ENCODE data around the gene PIEZO1.

The PIEZO1 gene

DNA sequence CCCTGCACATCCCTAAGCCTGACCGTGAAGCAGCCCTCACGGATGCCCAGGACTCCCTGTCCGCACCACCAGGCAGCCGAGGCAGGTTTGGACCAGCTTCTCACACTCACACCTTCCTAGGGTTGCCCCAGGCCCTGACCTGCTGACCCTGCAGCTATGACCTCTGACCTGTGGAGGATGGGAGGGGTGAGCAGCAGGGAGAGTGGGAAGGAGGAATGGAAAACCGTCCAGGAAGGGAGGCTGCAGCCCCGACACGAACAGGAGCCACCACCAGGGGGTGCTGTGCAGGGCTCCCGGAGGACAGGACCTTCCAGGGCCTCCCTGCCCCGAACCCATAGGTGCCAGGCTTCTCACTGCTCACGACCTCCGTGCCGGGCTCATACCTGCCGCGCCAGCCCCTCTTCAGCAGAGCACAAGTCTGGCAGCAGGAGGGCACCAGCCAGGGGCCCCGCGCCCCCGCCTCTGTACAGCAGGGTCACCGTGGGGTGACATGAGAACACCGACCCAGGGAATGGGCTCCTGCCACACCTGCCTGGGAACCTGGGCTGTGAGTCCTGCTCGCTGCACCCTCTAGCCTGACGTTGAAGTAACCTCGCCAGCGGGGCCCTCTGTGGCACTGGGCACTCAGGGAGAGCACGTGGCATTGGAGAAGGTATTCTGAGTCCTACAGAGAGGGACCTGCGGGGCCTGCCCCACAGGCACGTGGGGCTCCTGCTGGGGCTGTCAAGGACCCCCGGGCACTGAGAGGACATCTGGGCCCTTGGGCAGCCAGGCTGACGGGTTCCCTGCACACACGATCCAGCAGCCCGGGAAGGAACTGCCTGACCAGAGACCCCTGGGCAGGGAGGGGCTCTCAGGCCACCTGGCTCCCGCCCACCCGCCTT lies 41.1 kb downstream of the PIEZO1 start:
- H3K36me3 ChIP-seq (ENCODE audit: insufficient read depth, low read length) = no peaks in the 10 kb centered on the region; the same call in 1 of the 2 replicates
- DNase-seq (ENCODE audit: low read depth, low spot score) = no peak
- H3K4me3 ChIP-seq = no peak overlapping the region
- TF ChIP-seq POLR2AphosphoS5 (IDR thresholded peaks at IDR 0.05; ENCODE audit: borderline replicate concordance, low read depth, low read length) (no peak), FOXP2 (optimal IDR thresholded peaks at IDR 0.05; ENCODE audit: control extremely low read depth, extremely low read length, insufficient read depth) (no peak)
- H3K9me3 ChIP-seq (ENCODE audit: low read depth, low read length) = no peaks in the 10 kb centered on the region
- no peak overlapping the region for H3K9ac ChIP-seq (ENCODE audit: insufficient read length)
- H3K27ac ChIP-seq = no peak overlapping the region

DNA sequence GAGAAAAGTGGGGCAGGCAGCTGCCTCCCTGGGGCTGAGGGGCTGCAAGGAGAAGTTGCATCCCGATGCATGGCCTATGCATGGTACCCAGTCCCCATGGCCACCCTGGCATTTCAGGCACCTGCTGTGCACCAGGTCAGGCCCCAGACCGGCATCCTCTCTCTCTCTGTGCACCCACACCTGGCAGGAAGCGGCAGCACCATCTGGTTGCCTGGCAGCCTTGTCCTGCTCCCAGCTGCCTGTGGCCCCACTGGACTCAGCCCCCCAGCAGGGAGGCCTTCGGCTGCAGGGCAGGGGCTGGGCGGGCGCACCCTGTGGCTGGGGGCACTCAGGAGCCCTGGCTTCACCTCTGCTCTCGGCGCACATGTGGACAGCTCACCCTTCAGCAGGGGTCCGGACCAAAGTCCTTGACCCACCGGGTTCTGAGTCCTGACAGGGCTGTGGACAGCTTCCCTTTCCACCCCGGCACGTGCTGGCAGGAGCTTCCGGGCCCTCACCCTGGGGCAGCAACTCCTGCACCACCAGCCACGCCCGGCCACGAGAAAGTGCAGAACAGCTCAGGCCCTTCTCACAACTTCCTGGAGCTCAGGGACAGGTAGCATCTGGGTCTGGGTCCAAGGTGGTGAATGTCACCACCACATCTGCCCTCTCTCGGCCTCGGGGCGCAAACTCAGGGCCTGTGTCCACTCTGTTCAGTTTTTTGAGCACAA lies 42.0 kb downstream of the PIEZO1 start:
- Histone ChIP-seq H3K36me3 (ENCODE audit: insufficient read depth, low read length) (no peaks in the 10 kb centered on the region; the same call in 1 of the 2 replicates), H3K9ac (ENCODE audit: insufficient read length) (no peak overlapping the region), H3K9me3 (ENCODE audit: low read depth, low read length) (no peaks in the 10 kb centered on the region), H3K27ac (no peak overlapping the region), H3K4me3 (no peak overlapping the region)
- TF ChIP-seq POLR2AphosphoS5 (IDR thresholded peaks at IDR 0.05; ENCODE audit: borderline replicate concordance, low read depth, low read length) (no peak), FOXP2 (optimal IDR thresholded peaks at IDR 0.05; ENCODE audit: control extremely low read depth, extremely low read length, insufficient read depth) (no peak), EZH2 (IDR thresholded peaks at IDR 0.05) (no peak)
- DNase-seq (ENCODE audit: low read depth, low spot score) = no peak

DNA sequence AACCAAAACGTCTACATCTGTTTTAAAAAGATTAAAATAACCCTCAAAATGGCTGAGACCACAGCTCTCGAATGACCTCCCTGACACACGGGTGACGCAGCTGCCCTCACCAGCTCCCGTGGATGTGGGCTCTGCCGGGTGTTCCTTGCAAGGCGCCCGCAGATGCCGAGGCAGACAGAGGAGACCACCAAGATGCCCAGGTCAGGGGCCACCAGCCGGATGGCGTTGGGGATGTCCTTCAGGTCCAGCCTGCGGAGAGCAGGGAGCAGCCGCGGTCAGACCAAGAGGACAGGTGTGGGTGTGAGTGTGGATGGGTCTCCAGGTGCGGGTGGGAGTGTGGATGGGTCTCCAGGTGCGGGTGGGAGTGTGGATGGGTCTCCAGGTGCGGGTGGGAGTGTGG lies 43.7 kb downstream of the PIEZO1 start:
- TF ChIP-seq EZH2 (IDR thresholded peaks at IDR 0.05) (no peak), POLR2AphosphoS5 (IDR thresholded peaks at IDR 0.05; ENCODE audit: borderline replicate concordance, low read depth, low read length) (no peak), FOXP2 (optimal IDR thresholded peaks at IDR 0.05; ENCODE audit: control extremely low read depth, extremely low read length, insufficient read depth) (no peak)
- Histone ChIP-seq H3K9ac (ENCODE audit: insufficient read length) (no peak overlapping the region), H3K9me3 (ENCODE audit: low read depth, low read length) (no peaks in the 10 kb centered on the region), H3K27ac (no peak overlapping the region), H3K36me3 (ENCODE audit: insufficient read depth, low read length) (no peaks in the 10 kb centered on the region; the same call in 1 of the 2 replicates), H3K4me3 (no peak overlapping the region)
- DNase-seq (ENCODE audit: low read depth, low spot score) = no peak

DNA sequence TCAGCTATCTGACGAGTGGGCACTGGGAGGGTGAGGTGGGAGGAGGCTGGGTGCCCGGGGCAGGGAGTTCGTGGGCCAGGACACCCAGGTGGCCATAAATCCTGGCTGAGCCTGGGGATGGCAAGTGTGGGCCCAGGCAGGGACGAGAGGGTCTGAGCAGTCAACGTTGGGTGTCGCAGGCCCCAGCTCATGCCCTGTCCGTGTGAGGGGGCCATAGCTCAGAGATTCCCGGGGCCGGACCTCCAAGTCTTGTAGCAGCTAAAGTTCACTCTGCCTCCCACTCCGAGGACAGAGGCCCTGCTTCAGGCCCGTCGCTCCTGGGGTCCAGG lies 44.3 kb downstream of the PIEZO1 start:
- Histone ChIP-seq H3K36me3 (ENCODE audit: insufficient read depth, low read length) (no peaks in the 10 kb centered on the region; the same call in 1 of the 2 replicates), H3K9ac (ENCODE audit: insufficient read length) (no peak overlapping the region), H3K9me3 (ENCODE audit: low read depth, low read length) (no peaks in the 10 kb centered on the region), H3K27ac (no peak overlapping the region), H3K4me3 (no peak overlapping the region)
- TF ChIP-seq POLR2AphosphoS5 (IDR thresholded peaks at IDR 0.05; ENCODE audit: borderline replicate concordance, low read depth, low read length) = no peak
- TF ChIP-seq FOXP2 (optimal IDR thresholded peaks at IDR 0.05; ENCODE audit: control extremely low read depth, extremely low read length, insufficient read depth) = no peak
- no peak for TF ChIP-seq EZH2 (IDR thresholded peaks at IDR 0.05)
- no peak for DNase-seq (ENCODE audit: low read depth, low spot score)

DNA sequence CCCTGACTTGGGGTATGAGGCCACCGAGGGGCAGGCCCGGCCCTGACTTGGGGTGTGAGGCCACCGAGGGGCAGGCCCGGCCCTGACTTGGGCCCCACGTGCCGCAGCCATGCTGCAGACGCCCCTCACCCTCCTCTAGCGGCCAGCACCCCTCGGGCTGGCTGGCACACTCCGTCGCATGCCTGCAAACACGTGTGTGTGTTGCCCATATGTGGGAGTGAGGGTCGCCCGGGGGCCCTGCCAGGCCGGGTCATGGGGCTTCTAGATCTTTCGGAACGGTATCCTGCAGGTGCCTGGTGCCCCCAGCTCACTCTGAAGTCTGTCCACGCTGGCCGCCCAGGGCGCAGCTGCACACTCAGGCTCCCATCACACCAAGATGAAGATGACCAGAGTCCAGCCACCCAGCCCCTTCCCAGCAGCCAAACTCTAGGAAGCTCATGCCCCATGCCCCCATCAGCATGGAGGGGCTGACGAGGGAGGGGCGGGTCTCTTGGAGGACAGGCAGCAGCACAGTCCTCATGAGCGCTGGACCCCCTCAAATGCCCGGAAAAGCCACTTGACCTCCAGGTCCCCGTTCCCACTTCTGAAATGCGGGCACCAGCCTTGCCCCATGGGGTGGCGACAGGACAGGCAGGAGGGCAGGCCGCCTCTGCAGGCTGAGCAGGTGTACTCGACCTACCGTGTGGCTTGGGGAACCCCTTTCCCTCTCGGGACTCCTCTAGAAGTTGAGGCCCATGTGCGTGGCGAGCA lies 44.9 kb downstream of the PIEZO1 start:
- no peaks in the 10 kb centered on the region for H3K9me3 ChIP-seq (ENCODE audit: low read depth, low read length)
- H3K4me3 ChIP-seq = no peak overlapping the region
- no peak overlapping the region for H3K9ac ChIP-seq (ENCODE audit: insufficient read length)
- no peaks in the 10 kb centered on the region; the same call in 1 of the 2 replicates for H3K36me3 ChIP-seq (ENCODE audit: insufficient read depth, low read length)
- DNase-seq (ENCODE audit: low read depth, low spot score) = no peak
- H3K27ac ChIP-seq = no peak overlapping the region
- TF ChIP-seq POLR2AphosphoS5 (IDR thresholded peaks at IDR 0.05; ENCODE audit: borderline replicate concordance, low read depth, low read length) (no peak), FOXP2 (optimal IDR thresholded peaks at IDR 0.05; ENCODE audit: control extremely low read depth, extremely low read length, insufficient read depth) (no peak), EZH2 (IDR thresholded peaks at IDR 0.05) (no peak)

DNA sequence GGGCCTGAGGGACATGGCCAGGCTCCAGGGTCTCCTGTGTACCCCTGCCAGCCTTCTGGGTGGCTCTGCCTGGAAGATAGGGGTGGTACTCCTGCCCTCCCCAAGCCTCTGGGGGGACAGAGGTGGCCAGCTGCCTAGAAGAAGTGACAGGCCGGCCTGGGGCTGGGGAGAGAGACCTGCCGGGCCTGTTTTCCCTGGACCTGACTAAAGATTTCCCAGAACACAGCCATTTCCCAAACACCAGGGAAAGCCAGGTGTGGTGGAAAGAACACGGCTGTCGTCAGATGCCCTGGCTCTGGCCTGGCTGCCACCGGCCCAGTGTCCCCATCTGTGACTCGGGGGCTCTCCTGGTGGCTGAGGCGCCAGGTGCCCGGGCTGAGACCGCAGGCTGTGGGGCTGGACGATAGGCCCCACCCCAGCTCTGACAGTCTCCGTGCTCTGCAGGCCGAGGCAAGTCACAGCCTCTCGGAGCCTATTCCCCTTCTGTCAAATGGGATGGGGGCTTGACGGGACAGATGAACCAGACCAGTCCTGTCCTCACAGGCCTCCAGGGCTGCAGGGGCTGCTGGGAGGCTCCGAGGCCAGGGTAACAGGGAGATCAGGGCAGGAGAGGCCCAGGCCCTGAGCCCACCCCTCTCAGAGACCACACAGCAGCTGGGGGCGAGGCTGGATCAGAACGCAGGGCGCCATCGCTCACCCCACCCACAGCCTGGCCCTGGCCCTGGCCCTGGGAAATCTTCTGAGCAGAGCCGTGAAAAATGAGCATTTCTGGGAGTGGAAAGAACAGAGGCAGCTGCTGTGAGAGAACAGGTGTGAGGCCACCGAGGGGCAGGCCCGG lies 45.7 kb downstream of the PIEZO1 start:
- H3K9ac ChIP-seq (ENCODE audit: insufficient read length) = no peak overlapping the region
- no peak overlapping the region for H3K27ac ChIP-seq
- H3K9me3 ChIP-seq (ENCODE audit: low read depth, low read length) = no peaks in the 10 kb centered on the region
- no peaks in the 10 kb centered on the region; the same call in 1 of the 2 replicates for H3K36me3 ChIP-seq (ENCODE audit: insufficient read depth, low read length)
- H3K4me3 ChIP-seq = no peak overlapping the region
- no peak for DNase-seq (ENCODE audit: low read depth, low spot score)
- no peak for TF ChIP-seq FOXP2 (optimal IDR thresholded peaks at IDR 0.05; ENCODE audit: control extremely low read depth, extremely low read length, insufficient read depth)
- no peak for TF ChIP-seq EZH2 (IDR thresholded peaks at IDR 0.05)
- TF ChIP-seq POLR2AphosphoS5 (IDR thresholded peaks at IDR 0.05; ENCODE audit: borderline replicate concordance, low read depth, low read length) = no peak

DNA sequence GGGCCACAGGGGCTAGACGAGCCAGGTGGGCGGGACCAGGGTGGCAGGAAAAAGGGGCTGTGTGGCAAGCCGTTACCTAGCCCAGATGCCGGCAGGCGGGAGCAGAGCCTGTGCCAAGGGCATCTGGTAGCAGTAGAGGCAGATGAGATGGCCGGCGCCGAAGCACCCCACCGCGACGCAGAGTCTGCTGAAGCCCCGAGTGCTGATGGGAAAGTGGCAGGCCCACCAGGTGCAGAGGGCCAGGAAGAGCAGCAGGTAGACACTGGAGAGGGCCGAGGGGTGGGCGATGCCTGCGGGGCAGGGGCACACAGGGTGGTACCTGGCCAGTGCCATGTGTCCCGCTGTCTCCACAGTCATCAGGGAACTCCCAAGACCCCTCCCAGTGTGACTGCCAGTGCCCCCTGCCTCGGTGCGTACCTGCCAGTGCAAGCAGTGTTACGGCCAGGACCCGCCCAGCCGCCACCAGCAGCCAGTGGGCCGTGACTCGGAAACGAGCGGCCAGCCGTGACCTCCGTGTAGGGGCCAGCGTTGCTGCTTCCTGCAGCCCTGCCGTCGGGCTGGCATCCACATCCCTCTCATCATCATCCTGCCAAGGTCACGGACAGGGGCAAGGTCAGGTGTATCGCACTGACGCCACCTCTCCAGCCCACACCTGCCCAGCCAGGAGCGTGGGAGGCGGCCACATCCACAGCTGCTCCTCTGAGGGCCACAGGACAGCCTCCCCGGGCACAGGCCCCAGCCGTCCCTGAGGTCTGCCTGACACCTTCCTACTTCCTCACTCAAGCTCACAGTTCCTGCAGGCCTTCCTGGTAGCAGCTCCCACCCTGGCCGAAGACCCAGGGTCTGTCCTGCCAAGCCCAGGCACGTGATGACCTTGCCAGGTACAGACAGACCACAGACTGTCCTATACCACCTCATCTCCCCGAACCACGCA lies 46.6 kb downstream of the PIEZO1 start:
- TF ChIP-seq POLR2AphosphoS5 (IDR thresholded peaks at IDR 0.05; ENCODE audit: borderline replicate concordance, low read depth, low read length) = no peak
- TF ChIP-seq EZH2 (IDR thresholded peaks at IDR 0.05) = no peak
- TF ChIP-seq FOXP2 (optimal IDR thresholded peaks at IDR 0.05; ENCODE audit: control extremely low read depth, extremely low read length, insufficient read depth) = no peak
- no peaks in the 10 kb centered on the region for H3K9me3 ChIP-seq (ENCODE audit: low read depth, low read length)
- no peak overlapping the region for H3K9ac ChIP-seq (ENCODE audit: insufficient read length)
- H3K27ac ChIP-seq = no peak overlapping the region
- DNase-seq (ENCODE audit: low read depth, low spot score) = no peak
- no peak overlapping the region for H3K4me3 ChIP-seq
- H3K36me3 ChIP-seq (ENCODE audit: insufficient read depth, low read length) = no peaks in the 10 kb centered on the region; the same call in 1 of the 2 replicates

Measured in SK-N-MC (cell line).